Suppressor macrophage (primary cell): ENCODE data around the gene CDK5R1.
A peak's percentile ranks its signal among the peaks of the same experiment; 100 is the strongest.

ENCODE experiments used
- DNase-seq, 4 experiments: peaks; one replicate each; pipeline ENCODE4 v3.0.0-alpha.2; 2020 to 2022

Gene CDK5R1

GRCh38 chr17:32471652-32472051 is 15.1 kb upstream of the CDK5R1 start:
- no peak for DNase-seq

- DNase-seq: no peak
Measured at GRCh38 chr17:32475258-32475657, 11.5 kb upstream of the CDK5R1 start.

GRCh38 chr17:32477220-32477619 is 9.6 kb upstream of the CDK5R1 start:
- DNase-seq: no peak

- DNase-seq: no peak
Measured at GRCh38 chr17:32479074-32479617, 7.6 kb upstream of the CDK5R1 start.

- no peak for DNase-seq
Measured at GRCh38 chr17:32481193-32481592, 5.6 kb upstream of the CDK5R1 start.

GRCh38 chr17:32482568-32483320 is 4.0 kb upstream of the CDK5R1 start:
- DNase-seq: no peak

GRCh38 chr17:32483451-32484019 is 3.3 kb upstream of the CDK5R1 start:
- peak; percentile 31 to 72 (median 62) for DNase-seq

GRCh38 chr17:32484041-32484461 is 2.7 kb upstream of the CDK5R1 start:
- DNase-seq: no peak

GRCh38 chr17:32484628-32485027 is 2.2 kb upstream of the CDK5R1 start:
- DNase-seq: no peak

GRCh38 chr17:32485261-32486110 is 1.3 kb upstream of the CDK5R1 start:
- DNase-seq: no peak

GRCh38 chr17:32486111-32486700 is 587 bp upstream of the CDK5R1 start:
- DNase-seq: peak; percentile 70 to 89 (median 80)

GRCh38 chr17:32487473-32488176 is 832 bp downstream of the CDK5R1 start:
- peak in 2 of 4 experiments; percentile 27 to 42 for DNase-seq

- no peak for DNase-seq
Measured at GRCh38 chr17:32488177-32488542, 1.4 kb downstream of the CDK5R1 start.

GRCh38 chr17:32488604-32489180 is 1.9 kb downstream of the CDK5R1 start:
- no peak for DNase-seq

- no peak for DNase-seq
Measured at GRCh38 chr17:32489320-32490100, 2.7 kb downstream of the CDK5R1 start.

- DNase-seq: no peak
Measured at GRCh38 chr17:32490101-32490482, 3.3 kb downstream of the CDK5R1 start.

GRCh38 chr17:32491371-32492263 is 4.8 kb downstream of the CDK5R1 start:
- DNase-seq: peak in 2 of 4 experiments; percentile 28 to 45

GRCh38 chr17:32492264-32492589 is 5.4 kb downstream of the CDK5R1 start:
- no peak for DNase-seq

- peak; percentile 30 to 67 (median 48) for DNase-seq
Measured at GRCh38 chr17:32492648-32493289, 6.0 kb downstream of the CDK5R1 start.
